Astrocyte (in vitro differentiated cells and primary cell): ENCODE results near the gene DOCK1.
A peak's percentile ranks its signal among the peaks of the same experiment; 100 is the strongest.

Experiments used
- CTCF ChIP-seq: IDR thresholded peaks from 2 replicates; pipeline ENCODE4 v1.5.1; 2011; ENCODE audit warnings: low read depth, mild to moderate bottlenecking, inconsistent platforms, low read length, moderate library complexity; ENCODE audit not compliant: insufficient read depth
- EZH2 ChIP-seq: IDR thresholded peaks from 2 replicates; pipeline ENCODE4 v1.6.1; 2012; ENCODE audit warnings: mild to moderate bottlenecking, low read length, inconsistent platforms; ENCODE audit not compliant: insufficient read depth

DNA sequence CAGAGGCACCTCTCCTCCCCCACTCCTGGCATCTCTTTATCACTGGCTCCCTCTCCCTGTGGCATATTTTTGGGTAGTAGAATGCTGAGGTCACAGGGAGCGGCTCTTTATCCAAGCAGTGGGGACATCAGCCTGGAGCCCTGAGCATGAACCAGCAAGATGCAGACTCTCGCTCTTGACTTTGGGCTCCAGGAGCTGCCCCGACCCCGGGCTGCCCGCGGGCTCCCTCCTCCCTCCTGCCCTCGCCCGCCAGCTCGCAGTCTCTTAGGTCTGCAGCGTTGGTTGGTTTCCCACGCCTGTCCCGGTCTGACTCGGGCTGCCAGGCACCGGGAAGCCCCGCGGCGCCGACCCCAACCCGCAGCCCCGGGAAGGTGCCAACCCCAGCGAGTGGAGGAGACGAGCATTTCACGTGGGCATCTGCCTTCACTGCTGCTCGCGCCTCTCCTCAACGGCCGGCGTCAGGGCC lies 289.8 kb downstream of the DOCK1 start:
- TF ChIP-seq CTCF (no peak), EZH2 (peak; percentile 3)
